SK-N-SH (cell line): ENCODE results near the gene OSBPL5.

Experiments used
- GATA2 ChIP-seq: sonication (generic); formaldehyde crosslinking; IDR thresholded peaks from 2 replicates; pipeline ENCODE4 v1.5.0; 2020; ENCODE audit warnings: mild to moderate bottlenecking, missing genetic modification reagents
- JUND ChIP-seq: IDR thresholded peaks from 2 replicates; pipeline ENCODE4 v1.4.0; 2012
- NRF1 ChIP-seq: IDR thresholded peaks from 2 replicates; pipeline ENCODE4 v1.6.1; 2012; ENCODE audit warnings: low read depth, mild to moderate bottlenecking, low read length
- RAD21 ChIP-seq: IDR thresholded peaks from 2 replicates; pipeline ENCODE4 v1.6.1; 2012; ENCODE audit warnings: mild to moderate bottlenecking, low read length
- SIN3A ChIP-seq: IDR thresholded peaks from 2 replicates; pipeline ENCODE4 v1.6.1; 2012; ENCODE audit warnings: low read depth, mild to moderate bottlenecking, low read length, moderate library complexity, borderline replicate concordance
- SMC3 ChIP-seq: IDR thresholded peaks from 2 replicates; pipeline ENCODE4 v1.6.1; 2012; ENCODE audit warnings: low read depth, low read length, improper control_type of control experiment
- TAF1 ChIP-seq: IDR thresholded peaks from 2 replicates; pipeline ENCODE4 v1.6.1; 2012; ENCODE audit warnings: low read depth, mild to moderate bottlenecking, low read length, moderate library complexity, borderline replicate concordance
- USF2 ChIP-seq: fragments of 150-350 bp; IDR thresholded peaks from 2 replicates; pipeline ENCODE4 v1.6.1; 2017; ENCODE audit warnings: antibody characterized with exemption, low read length, low read depth, borderline replicate concordance
- YY1 ChIP-seq: IDR thresholded peaks from 2 replicates; pipeline ENCODE4 v1.4.0; 2012; ENCODE audit warnings: low read depth, mild to moderate bottlenecking
- ZBTB33 ChIP-seq: IDR thresholded peaks from 2 replicates; pipeline ENCODE4 v1.4.0; 2012; ENCODE audit warnings: low read depth, borderline replicate concordance
- TF ChIP-seq, protein P1 (sequence below): fragments of 200-600 bp; sonication (generic); IDR thresholded peaks from 2 replicates; pipeline ENCODE4 v1.6.1; 2017; ENCODE audit warnings: antibody characterized with exemption, mild to moderate bottlenecking, moderate library complexity

DNA sequence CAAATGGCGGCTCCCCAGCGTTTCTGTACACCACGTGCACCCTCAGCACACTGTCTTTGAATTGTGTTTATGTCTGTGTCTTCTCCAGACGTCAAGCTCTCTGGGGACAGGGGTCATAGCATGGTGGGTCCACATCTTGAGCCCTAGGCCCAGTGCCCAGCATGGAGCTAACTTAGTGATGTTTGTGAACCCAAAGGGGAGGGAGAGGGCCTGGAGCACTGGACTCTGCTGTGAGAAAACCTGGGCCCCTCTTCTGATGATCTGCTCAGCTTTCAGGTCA, 49.2 kb upstream of the OSBPL5 start:
- TF ChIP-seq SMC3 (no peak), NRF1 (no peak), ZBTB33 (no peak), JUND (no peak), SIN3A (no peak), TAF1 (no peak), RAD21 (no peak), USF2 (no peak), YY1 (no peak), GATA2 (CRISPR knock-in tag) (no peak)
- TF ChIP-seq, protein P1, sequence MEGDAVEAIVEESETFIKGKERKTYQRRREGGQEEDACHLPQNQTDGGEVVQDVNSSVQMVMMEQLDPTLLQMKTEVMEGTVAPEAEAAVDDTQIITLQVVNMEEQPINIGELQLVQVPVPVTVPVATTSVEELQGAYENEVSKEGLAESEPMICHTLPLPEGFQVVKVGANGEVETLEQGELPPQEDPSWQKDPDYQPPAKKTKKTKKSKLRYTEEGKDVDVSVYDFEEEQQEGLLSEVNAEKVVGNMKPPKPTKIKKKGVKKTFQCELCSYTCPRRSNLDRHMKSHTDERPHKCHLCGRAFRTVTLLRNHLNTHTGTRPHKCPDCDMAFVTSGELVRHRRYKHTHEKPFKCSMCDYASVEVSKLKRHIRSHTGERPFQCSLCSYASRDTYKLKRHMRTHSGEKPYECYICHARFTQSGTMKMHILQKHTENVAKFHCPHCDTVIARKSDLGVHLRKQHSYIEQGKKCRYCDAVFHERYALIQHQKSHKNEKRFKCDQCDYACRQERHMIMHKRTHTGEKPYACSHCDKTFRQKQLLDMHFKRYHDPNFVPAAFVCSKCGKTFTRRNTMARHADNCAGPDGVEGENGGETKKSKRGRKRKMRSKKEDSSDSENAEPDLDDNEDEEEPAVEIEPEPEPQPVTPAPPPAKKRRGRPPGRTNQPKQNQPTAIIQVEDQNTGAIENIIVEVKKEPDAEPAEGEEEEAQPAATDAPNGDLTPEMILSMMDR, result no peak
